ENCODE measurements around the gene HOXC9.

Gene HOXC9

DNA sequence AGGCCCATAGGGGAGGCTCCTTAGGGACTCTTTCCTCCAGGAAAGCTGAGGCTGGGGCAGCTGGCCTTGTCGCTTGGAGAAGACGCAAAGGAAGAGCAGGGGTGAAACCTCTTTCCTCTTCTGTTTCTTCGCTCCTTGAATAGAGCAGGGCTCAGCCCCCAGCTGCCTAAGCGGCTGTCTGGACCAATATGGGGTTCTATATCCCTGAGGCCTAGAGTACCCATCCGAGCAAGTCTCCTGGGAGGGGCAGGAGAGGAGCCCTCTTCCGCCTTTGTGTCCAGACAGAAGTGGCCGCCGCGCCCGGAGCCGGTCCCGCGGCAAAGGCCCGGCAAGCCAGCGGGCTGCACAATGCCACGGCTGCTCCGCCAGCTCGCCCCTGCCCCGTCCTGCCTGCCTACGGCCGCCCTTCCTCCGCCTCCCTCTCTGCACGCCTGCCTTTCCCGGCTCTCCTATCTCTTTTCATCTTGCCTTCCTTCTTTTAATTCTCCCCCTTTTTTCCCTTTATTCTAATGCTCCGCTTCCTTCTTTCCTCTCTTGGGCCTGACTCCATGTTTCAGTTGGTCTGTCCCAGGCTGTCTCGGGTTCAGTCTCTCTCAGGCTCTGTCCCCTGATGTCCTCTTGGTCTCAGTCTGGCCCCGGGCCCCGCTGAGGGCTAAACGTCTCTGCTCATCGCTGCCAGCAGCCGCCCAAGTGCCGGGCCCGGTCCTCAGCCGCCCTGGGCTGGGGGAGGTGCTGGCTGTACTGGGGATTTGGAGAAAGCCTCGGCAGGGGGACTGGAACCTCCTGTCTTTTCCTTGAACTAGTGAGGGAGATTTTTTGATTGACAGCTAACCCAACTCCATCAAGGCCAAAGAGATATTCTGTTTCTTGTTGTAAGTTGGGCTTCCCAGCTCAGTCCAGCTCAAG, 2.5 kb upstream of the HOXC9 start (continued):
- TF ChIP-seq ZNF596 (tag by site-specific recombination; IDR thresholded peaks at IDR 0.05) (0 out of 2 replicates have a peak, but pooled peaks have one; percentile 7), ZNF10 (tag by site-specific recombination; IDR thresholded peaks at IDR 0.05) (peak; percentile 14; the same call in 1 of the 2 replicates), SCRT2 (tag by site-specific recombination; IDR thresholded peaks at IDR 0.05) (no peak), TSHZ1 (tag by site-specific recombination; IDR thresholded peaks at IDR 0.05; ENCODE audit: borderline replicate concordance) (no peak; the same call in 1 of the 2 replicates), SCRT1 (tag by site-specific recombination; IDR thresholded peaks at IDR 0.05; ENCODE audit: borderline replicate concordance) (no peak), PRDM6 (tag by site-specific recombination; IDR thresholded peaks at IDR 0.05) (no peak), ZFP37 (tag by site-specific recombination; IDR thresholded peaks at IDR 0.05) (no peak), KLF16 (tag by site-specific recombination; IDR thresholded peaks at IDR 0.05) (0 out of 2 replicates have a peak, but pooled peaks have one; percentile 35), PRDM4 (tag by site-specific recombination; IDR thresholded peaks at IDR 0.05) (no peak), ZBTB17 (tag by site-specific recombination; IDR thresholded peaks at IDR 0.05) (peak; percentile 95), ZNF768 (tag by site-specific recombination; IDR thresholded peaks at IDR 0.05) (no peak), ZNF175 (tag by site-specific recombination; IDR thresholded peaks at IDR 0.05) (no peak), ZBTB20 (tag by site-specific recombination; IDR thresholded peaks at IDR 0.05) (peak; percentile 95), ZNF2 (tag by site-specific recombination; IDR thresholded peaks at IDR 0.05) (peak; percentile 66), ZNF580 (tag by site-specific recombination; IDR thresholded peaks at IDR 0.05) (0 out of 2 replicates have a peak, but pooled peaks have one; percentile 6), ZNF488 (tag by site-specific recombination; IDR thresholded peaks at IDR 0.05) (no peak), ZNF654 (tag by site-specific recombination; IDR thresholded peaks at IDR 0.05; ENCODE audit: low read depth) (no peak), ZNF518A (tag by site-specific recombination; conservative IDR thresholded peaks at IDR 0.05; ENCODE audit: low read depth) (no peak)
- TF ChIP-seq, protein P1, sequence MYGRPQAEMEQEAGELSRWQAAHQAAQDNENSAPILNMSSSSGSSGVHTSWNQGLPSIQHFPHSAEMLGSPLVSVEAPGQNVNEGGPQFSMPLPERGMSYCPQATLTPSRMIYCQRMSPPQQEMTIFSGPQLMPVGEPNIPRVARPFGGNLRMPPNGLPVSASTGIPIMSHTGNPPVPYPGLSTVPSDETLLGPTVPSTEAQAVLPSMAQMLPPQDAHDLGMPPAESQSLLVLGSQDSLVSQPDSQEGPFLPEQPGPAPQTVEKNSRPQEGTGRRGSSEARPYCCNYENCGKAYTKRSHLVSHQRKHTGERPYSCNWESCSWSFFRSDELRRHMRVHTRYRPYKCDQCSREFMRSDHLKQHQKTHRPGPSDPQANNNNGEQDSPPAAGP (tag by site-specific recombination; IDR thresholded peaks at IDR 0.05) = 0 out of 2 replicates have a peak, but pooled peaks have one; percentile 31
- TF ChIP-seq, protein P2, sequence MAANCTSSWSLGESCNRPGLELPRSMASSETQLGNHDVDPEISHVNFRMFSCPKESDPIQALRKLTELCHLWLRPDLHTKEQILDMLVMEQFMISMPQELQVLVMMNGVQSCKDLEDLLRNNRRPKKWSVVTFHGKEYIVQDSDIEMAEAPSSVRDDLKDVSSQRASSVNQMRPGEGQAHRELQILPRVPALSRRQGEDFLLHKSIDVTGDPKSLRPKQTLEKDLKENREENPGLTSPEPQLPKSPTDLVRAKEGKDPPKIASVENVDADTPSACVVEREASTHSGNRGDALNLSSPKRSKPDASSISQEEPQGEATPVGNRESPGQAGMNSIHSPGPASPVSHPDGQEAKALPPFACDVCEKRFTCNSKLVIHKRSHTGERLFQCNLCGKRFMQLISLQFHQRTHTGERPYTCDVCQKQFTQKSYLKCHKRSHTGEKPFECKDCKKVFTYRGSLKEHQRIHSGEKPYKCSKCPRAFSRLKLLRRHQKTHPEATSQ (tag by site-specific recombination; IDR thresholded peaks at IDR 0.05) = no peak

Data from HEK293 (cell line).